ENCODE data around the gene OR5T2. TPM values are rescaled to one million over a fixed set of nuclear protein-coding genes. Genes with fewer than 3 reads are reported as not detected.

Gene OR5T2
- total and polyA plus RNA-seq, 2 experiments from 2014 or later: not detected

- TF ChIP-seq ETS1 (IDR thresholded peaks at IDR 0.05): no peak
Observed at GRCh38 chr11:56197367-56197766, 36.7 kb downstream of the OR5T2 start (continued).

- H3K9me2 ChIP-seq (ENCODE audit: insufficient read depth): no peaks in the 10 kb centered on the region
- no peaks in the 10 kb centered on the region for H3K36me3 ChIP-seq (ENCODE audit: insufficient read depth)
- Mint-ChIP-seq H3K36me3 (ENCODE audit: low read depth) (no peaks in the 10 kb centered on the region), H3K9me3 (no peaks in the 10 kb centered on the region), H3K27me3 (ENCODE audit: insufficient read depth, low read depth, poor library complexity) (no peaks in the 10 kb centered on the region), H3K27ac (no peak overlapping the region), H3K4me1 (no peaks in the 10 kb centered on the region), H3K4me3 (no peak overlapping the region)
- no peak overlapping the region for H3K4me2 ChIP-seq
- no peaks in the 10 kb centered on the region for H3K4me1 ChIP-seq (ENCODE audit: insufficient read depth)
- no peaks in the 10 kb centered on the region for H3F3A ChIP-seq (replicated peaks; ENCODE audit: low read depth)
- H3K4me3 ChIP-seq: no peak overlapping the region
- ATAC-seq: no peak
- no peaks in the 10 kb centered on the region for H4K20me1 ChIP-seq (replicated peaks; ENCODE audit: insufficient read depth)
- DNase-seq (ENCODE audit: low spot score): no peak
- no peaks in the 10 kb centered on the region for H3K27me3 ChIP-seq (ENCODE audit: insufficient read depth)
- H3K79me2 ChIP-seq (replicated peaks; ENCODE audit: insufficient read depth): no peaks in the 10 kb centered on the region
- H2AFZ ChIP-seq: no peak overlapping the region
- H3K27ac ChIP-seq (ENCODE audit: low read depth): no peak overlapping the region
- no peak for TF ChIP-seq EZH2 (IDR thresholded peaks at IDR 0.05; ENCODE audit: low read depth, unreplicated experiment)
- TF ChIP-seq, protein P1, sequence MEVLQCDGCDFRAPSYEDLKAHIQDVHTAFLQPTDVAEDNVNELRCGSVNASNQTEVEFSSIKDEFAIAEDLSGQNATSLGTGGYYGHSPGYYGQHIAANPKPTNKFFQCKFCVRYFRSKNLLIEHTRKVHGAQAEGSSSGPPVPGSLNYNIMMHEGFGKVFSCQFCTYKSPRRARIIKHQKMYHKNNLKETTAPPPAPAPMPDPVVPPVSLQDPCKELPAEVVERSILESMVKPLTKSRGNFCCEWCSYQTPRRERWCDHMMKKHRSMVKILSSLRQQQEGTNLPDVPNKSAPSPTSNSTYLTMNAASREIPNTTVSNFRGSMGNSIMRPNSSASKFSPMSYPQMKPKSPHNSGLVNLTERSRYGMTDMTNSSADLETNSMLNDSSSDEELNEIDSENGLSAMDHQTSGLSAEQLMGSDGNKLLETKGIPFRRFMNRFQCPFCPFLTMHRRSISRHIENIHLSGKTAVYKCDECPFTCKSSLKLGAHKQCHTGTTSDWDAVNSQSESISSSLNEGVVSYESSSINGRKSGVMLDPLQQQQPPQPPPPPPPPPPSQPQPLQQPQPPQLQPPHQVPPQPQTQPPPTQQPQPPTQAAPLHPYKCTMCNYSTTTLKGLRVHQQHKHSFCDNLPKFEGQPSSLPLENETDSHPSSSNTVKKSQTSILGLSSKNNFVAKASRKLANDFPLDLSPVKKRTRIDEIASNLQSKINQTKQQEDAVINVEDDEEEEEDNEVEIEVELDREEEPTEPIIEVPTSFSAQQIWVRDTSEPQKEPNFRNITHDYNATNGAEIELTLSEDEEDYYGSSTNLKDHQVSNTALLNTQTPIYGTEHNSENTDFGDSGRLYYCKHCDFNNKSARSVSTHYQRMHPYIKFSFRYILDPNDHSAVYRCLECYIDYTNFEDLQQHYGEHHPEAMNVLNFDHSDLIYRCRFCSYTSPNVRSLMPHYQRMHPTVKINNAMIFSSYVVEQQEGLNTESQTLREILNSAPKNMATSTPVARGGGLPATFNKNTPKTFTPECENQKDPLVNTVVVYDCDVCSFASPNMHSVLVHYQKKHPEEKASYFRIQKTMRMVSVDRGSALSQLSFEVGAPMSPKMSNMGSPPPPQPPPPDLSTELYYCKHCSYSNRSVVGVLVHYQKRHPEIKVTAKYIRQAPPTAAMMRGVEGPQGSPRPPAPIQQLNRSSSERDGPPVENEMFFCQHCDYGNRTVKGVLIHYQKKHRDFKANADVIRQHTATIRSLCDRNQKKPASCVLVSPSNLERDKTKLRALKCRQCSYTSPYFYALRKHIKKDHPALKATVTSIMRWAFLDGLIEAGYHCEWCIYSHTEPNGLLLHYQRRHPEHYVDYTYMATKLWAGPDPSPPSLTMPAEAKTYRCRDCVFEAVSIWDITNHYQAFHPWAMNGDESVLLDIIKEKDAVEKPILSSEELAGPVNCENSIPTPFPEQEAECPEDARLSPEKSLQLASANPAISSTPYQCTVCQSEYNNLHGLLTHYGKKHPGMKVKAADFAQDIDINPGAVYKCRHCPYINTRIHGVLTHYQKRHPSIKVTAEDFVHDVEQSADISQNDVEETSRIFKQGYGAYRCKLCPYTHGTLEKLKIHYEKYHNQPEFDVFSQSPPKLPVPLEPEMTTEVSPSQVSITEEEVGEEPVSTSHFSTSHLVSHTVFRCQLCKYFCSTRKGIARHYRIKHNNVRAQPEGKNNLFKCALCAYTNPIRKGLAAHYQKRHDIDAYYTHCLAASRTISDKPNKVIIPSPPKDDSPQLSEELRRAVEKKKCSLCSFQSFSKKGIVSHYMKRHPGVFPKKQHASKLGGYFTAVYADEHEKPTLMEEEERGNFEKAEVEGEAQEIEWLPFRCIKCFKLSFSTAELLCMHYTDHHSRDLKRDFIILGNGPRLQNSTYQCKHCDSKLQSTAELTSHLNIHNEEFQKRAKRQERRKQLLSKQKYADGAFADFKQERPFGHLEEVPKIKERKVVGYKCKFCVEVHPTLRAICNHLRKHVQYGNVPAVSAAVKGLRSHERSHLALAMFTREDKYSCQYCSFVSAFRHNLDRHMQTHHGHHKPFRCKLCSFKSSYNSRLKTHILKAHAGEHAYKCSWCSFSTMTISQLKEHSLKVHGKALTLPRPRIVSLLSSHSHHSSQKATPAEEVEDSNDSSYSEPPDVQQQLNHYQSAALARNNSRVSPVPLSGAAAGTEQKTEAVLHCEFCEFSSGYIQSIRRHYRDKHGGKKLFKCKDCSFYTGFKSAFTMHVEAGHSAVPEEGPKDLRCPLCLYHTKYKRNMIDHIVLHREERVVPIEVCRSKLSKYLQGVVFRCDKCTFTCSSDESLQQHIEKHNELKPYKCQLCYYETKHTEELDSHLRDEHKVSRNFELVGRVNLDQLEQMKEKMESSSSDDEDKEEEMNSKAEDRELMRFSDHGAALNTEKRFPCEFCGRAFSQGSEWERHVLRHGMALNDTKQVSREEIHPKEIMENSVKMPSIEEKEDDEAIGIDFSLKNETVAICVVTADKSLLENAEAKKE (CRISPR knock-in tag; IDR thresholded peaks at IDR 0.05): no peak
- no peak for TF ChIP-seq ETS1 (IDR thresholded peaks at IDR 0.05)
- no peak for TF ChIP-seq CTCF (conservative IDR thresholded peaks at IDR 0.05; ENCODE audit: low read depth in 2 of 2)
- TF ChIP-seq ZNF114 (CRISPR knock-in tag; IDR thresholded peaks at IDR 0.05): no peak
- TF ChIP-seq NANOG (IDR thresholded peaks at IDR 0.05; ENCODE audit: borderline replicate concordance): no peak
- TF ChIP-seq REST (IDR thresholded peaks at IDR 0.05; ENCODE audit: unreplicated experiment): no peak
- TF ChIP-seq JUNB (IDR thresholded peaks at IDR 0.05; ENCODE audit: unreplicated experiment): no peak
- TF ChIP-seq EZH2phosphoT487 (IDR thresholded peaks at IDR 0.05; ENCODE audit: unreplicated experiment): no peak
- TF ChIP-seq ZNF331 (CRISPR knock-in tag; IDR thresholded peaks at IDR 0.05; ENCODE audit: low read depth): no peak
- TF ChIP-seq CREB1 (CRISPR knock-in tag; IDR thresholded peaks at IDR 0.05; ENCODE audit: low read depth): no peak
- no peak for TF ChIP-seq POLR2AphosphoS5 (IDR thresholded peaks at IDR 0.05; ENCODE audit: low read depth)
Observed at GRCh38 chr11:56196705-56197104, 37.4 kb downstream of the OR5T2 start.
